ENCODE measurements around the gene SH2B3. TPM values are rescaled to one million over a fixed set of nuclear protein-coding genes. Genes with fewer than 3 reads are reported as not detected.

Gene SH2B3
- total and polyA plus RNA-seq, 9 donors, result 9.1 to 20.7 (median 15.7) TPM

DNA sequence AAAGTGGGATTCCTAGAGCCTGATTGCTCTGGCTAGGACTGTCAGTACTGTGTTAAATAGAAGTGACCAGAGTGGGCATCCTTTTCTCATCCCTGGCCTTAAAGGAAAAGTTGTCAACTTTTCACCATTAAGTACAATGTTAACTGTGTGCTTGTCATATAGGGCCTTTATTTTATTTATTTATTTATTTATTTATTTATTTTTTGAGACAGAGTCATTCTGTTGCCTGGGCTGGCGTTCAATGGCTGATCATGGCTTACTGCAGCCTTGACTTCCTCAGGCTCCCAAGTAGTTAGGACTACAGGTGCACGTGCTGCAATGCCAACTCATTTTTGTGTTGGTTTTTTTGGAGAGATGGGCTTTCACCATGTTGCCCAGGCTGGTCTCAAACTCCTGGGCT is 11.6 kb downstream of the SH2B3 start:
- Histone ChIP-seq H3K27me3 (ENCODE audit: control insufficient read depth, insufficient read depth, low read length) (no peaks in the 10 kb centered on the region), H3K36me3 (ENCODE audit: control insufficient read depth, insufficient read depth, low read length) (peaks cover 9% of the 10 kb centered on the region), H3K9me3 (replicated peaks; ENCODE audit: control insufficient read depth, low read depth, low read length) (no peaks in the 10 kb centered on the region), H3K4me1 (ENCODE audit: control insufficient read depth, insufficient read depth, low read length) (peaks cover 10% of the 10 kb centered on the region), H3K4me3 (ENCODE audit: low read length) (no peak overlapping the region), H3K27ac (ENCODE audit: low read length) (no peak overlapping the region)
- no peak for DNase-seq
- no CpG with 5 or more reads among the region's 2 CpGs for WGBS (ENCODE audit: insufficient coverage)

DNA sequence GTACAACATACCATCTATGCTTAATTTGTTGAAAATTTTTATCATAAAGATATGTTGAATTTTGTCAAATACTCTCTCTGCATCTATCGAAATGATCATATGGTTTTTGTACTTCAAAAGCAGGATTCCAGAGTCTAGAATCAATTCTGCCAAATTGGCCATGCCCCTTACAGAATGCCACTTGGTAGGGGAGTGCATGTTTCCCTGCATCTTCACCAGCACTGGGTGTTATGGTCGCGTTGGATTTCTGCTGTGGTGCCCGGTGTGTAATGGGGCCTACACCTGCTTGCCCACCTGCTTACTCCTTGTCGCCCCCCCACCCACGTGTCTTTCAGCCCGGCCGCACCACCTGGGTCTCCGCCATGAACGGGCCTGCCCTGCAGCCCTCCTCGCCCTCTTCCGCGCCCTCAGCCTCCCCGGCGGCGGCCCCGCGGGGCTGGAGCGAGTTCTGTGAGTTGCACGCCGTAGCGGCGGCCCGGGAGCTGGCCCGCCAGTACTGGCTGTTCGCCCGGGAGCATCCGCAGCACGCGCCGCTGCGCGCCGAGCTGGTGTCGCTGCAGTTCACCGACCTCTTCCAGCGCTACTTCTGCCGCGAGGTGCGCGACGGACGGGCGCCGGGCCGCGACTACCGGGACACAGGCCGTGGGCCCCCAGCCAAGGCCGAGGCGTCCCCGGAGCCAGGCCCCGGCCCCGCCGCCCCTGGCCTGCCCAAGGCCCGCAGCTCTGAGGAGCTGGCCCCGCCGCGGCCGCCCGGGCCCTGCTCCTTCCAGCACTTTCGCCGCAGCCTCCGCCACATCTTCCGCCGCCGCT is 12.3 kb downstream of the SH2B3 start:
- H3K4me3 ChIP-seq (ENCODE audit: low read length), result no peak overlapping the region
- 90% methylated on average over 66 of the region's 67 CpGs for WGBS (ENCODE audit: insufficient coverage)
- H3K36me3 ChIP-seq (ENCODE audit: control insufficient read depth, insufficient read depth, low read length), result peaks cover 9% of the 10 kb centered on the region
- no peaks in the 10 kb centered on the region for H3K27me3 ChIP-seq (ENCODE audit: control insufficient read depth, insufficient read depth, low read length)
- DNase-seq, result no peak
- peaks cover 4% of the 10 kb centered on the region for H3K4me1 ChIP-seq (ENCODE audit: control insufficient read depth, insufficient read depth, low read length)
- H3K9me3 ChIP-seq (replicated peaks; ENCODE audit: control insufficient read depth, low read depth, low read length), result no peaks in the 10 kb centered on the region
- H3K27ac ChIP-seq (ENCODE audit: low read length), result no peak overlapping the region

DNA sequence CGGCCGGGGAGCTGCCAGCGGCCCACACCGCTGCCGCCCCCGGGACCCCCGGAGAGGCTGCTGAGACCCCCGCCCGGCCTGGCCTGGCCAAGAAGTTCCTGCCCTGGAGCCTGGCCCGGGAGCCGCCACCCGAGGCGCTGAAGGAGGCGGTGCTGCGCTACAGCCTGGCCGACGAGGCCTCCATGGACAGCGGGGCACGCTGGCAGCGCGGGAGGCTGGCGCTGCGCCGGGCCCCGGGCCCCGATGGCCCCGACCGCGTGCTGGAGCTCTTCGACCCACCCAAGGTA is 12.8 kb downstream of the SH2B3 start:
- H3K27ac ChIP-seq (ENCODE audit: low read length), result no peak overlapping the region
- H3K4me3 ChIP-seq (ENCODE audit: low read length), result no peak overlapping the region
- 94% methylated on average over 30 of the region's 30 CpGs for WGBS (ENCODE audit: insufficient coverage)
- H3K9me3 ChIP-seq (replicated peaks; ENCODE audit: control insufficient read depth, low read depth, low read length), result no peaks in the 10 kb centered on the region
- peaks cover 9% of the 10 kb centered on the region for H3K36me3 ChIP-seq (ENCODE audit: control insufficient read depth, insufficient read depth, low read length)
- DNase-seq, result no peak
- H3K4me1 ChIP-seq (ENCODE audit: control insufficient read depth, insufficient read depth, low read length), result peaks cover under 1% of the 10 kb centered on the region
- H3K27me3 ChIP-seq (ENCODE audit: control insufficient read depth, insufficient read depth, low read length), result no peaks in the 10 kb centered on the region

DNA sequence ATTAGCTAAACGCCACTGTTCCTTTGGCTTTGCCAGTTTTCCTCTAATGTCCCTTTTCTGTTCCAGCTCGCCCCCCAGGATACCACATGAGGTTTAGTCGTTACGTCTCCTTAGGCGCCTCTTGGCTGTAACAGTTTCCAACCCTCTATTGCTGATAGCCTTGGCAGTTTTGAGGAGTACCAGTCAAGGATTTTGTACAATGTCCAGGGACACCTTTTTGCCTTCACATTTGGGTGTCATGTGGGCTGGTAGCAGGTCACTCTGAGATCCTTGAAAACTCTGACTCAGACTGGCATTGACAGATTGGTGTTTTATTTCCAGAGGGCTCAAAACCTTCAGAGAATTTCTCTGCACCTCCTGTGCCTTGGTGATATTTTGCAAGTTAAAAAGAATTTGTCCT is 14.1 kb downstream of the SH2B3 start:
- no peak overlapping the region for H3K27ac ChIP-seq (ENCODE audit: low read length)
- no peak for DNase-seq
- 79% methylated on average over 5 of the region's 5 CpGs for WGBS (ENCODE audit: insufficient coverage)
- no peaks in the 10 kb centered on the region for H3K9me3 ChIP-seq (replicated peaks; ENCODE audit: control insufficient read depth, low read depth, low read length)
- peaks cover 4% of the 10 kb centered on the region for H3K4me1 ChIP-seq (ENCODE audit: control insufficient read depth, insufficient read depth, low read length)
- peaks cover 9% of the 10 kb centered on the region for H3K36me3 ChIP-seq (ENCODE audit: control insufficient read depth, insufficient read depth, low read length)
- H3K4me3 ChIP-seq (ENCODE audit: low read length), result no peak overlapping the region
- H3K27me3 ChIP-seq (ENCODE audit: control insufficient read depth, insufficient read depth, low read length), result no peaks in the 10 kb centered on the region

DNA sequence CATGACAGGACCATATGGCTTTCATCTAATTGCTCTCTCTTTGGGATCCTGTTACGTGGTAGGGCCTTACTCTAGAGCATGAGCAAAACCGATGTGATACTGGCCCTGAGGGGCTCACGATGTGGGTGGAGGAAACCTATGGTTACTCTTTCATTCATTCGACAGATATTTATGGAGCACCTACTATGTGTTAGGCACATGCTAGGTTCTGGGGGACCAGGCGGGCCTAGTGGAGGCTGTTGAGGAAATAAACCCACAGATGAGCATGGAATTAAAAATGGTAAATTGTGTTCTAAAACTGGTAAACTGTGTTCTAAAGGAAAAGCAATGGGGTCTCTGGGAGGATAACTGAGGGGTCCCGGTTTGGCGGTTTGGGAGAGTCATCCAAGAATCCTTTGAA is 14.8 kb downstream of the SH2B3 start:
- Histone ChIP-seq H3K27me3 (ENCODE audit: control insufficient read depth, insufficient read depth, low read length) (no peaks in the 10 kb centered on the region), H3K4me3 (ENCODE audit: low read length) (no peak overlapping the region), H3K36me3 (ENCODE audit: control insufficient read depth, insufficient read depth, low read length) (peaks cover 9% of the 10 kb centered on the region), H3K27ac (ENCODE audit: low read length) (no peak overlapping the region), H3K4me1 (ENCODE audit: control insufficient read depth, insufficient read depth, low read length) (peaks cover 8% of the 10 kb centered on the region), H3K9me3 (replicated peaks; ENCODE audit: control insufficient read depth, low read depth, low read length) (no peaks in the 10 kb centered on the region)
- no peak for DNase-seq
- WGBS (ENCODE audit: insufficient coverage), result 66% methylated on average over 6 of the region's 7 CpGs

DNA sequence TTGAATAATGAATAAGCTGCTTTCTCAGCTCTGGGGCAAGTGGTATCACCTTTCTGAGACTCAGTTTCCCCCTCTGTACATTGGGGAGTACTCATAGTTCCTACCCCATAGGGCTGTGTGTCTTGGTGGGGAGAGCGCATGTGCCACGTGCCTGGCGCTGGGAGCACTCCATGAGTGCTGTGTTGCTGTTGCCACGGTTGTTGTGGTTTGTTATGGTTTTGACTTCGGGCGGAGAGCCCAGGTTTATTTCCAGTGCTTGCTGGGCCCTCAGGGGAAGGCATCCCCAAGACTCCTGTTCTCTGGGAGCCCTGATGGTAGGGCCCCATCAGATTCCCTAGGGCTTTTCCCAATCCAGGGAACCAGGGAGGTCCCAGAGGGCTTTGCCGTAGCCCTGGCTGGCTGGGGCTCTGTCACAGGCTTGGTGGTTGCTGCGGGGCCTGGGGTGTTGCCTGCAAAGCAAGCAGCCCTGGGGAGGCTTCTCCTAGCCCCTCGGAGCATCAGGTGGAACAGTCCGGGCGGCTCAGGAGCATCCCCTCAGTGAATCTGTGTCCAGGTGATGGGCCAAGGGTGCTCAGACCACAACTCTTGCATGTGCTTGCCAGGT is 18.6 kb downstream of the SH2B3 start:
- Histone ChIP-seq H3K4me1 (ENCODE audit: control insufficient read depth, insufficient read depth, low read length) (peaks cover 20% of the 10 kb centered on the region), H3K9me3 (replicated peaks; ENCODE audit: control insufficient read depth, low read depth, low read length) (no peaks in the 10 kb centered on the region), H3K27me3 (ENCODE audit: control insufficient read depth, insufficient read depth, low read length) (no peaks in the 10 kb centered on the region), H3K27ac (ENCODE audit: low read length) (no peak overlapping the region), H3K36me3 (ENCODE audit: control insufficient read depth, insufficient read depth, low read length) (peaks cover 9% of the 10 kb centered on the region), H3K4me3 (ENCODE audit: low read length) (no peak overlapping the region)
- WGBS (ENCODE audit: insufficient coverage), result 90% methylated on average over 11 of the region's 11 CpGs
- no peak for DNase-seq

DNA sequence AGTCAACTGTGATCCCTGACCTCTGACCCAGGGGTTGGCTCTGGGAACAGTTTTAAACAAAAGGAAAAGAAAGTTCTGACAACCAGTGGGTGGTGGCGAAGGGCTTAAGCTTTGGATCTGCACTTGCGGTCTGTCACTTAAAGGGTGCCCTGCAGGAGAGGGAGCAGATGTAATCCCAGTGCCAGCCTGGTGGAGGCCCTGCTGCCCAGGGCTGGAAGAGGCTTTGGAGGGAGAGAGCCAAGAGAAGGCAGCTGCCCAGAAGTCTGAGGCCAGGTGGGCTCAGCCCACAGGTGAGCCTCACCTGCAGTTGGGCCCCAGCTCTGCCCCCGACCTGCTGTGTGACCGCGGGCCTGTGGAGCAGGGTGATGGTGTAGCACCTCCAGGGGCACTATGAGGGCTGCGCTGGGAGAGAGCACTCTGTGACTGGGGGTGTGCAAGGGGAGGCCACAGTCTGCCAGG is 19.1 kb downstream of the SH2B3 start:
- no peak overlapping the region for H3K4me3 ChIP-seq (ENCODE audit: low read length)
- no peak overlapping the region for H3K27ac ChIP-seq (ENCODE audit: low read length)
- 92% methylated on average over 6 of the region's 6 CpGs for WGBS (ENCODE audit: insufficient coverage)
- H3K36me3 ChIP-seq (ENCODE audit: control insufficient read depth, insufficient read depth, low read length), result peaks cover 11% of the 10 kb centered on the region
- DNase-seq, result no peak
- peaks cover 25% of the 10 kb centered on the region for H3K4me1 ChIP-seq (ENCODE audit: control insufficient read depth, insufficient read depth, low read length)
- no peaks in the 10 kb centered on the region for H3K9me3 ChIP-seq (replicated peaks; ENCODE audit: control insufficient read depth, low read depth, low read length)
- no peaks in the 10 kb centered on the region for H3K27me3 ChIP-seq (ENCODE audit: control insufficient read depth, insufficient read depth, low read length)

DNA sequence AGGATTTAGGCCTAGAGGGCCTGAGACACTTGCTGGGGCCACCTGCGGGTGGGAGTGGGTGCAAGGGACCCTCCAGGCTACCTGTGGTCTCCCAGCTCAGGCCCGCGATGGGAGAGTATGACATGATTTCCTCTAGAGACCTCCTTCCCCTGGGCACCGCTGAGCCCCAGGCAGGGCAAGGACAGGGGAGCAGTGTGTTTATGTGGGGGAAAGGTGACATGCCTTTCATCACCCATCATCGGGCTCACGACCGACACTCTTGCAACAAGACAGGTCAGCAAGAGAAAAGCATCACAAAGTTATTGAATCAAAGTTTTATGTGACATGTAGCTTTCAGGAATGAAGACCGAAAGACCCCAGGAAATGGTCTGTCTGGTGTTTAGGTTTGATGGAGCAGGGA is 19.9 kb downstream of the SH2B3 start:
- H3K4me3 ChIP-seq (ENCODE audit: low read length), result no peak overlapping the region
- peaks cover 34% of the 10 kb centered on the region for H3K4me1 ChIP-seq (ENCODE audit: control insufficient read depth, insufficient read depth, low read length)

DNA sequence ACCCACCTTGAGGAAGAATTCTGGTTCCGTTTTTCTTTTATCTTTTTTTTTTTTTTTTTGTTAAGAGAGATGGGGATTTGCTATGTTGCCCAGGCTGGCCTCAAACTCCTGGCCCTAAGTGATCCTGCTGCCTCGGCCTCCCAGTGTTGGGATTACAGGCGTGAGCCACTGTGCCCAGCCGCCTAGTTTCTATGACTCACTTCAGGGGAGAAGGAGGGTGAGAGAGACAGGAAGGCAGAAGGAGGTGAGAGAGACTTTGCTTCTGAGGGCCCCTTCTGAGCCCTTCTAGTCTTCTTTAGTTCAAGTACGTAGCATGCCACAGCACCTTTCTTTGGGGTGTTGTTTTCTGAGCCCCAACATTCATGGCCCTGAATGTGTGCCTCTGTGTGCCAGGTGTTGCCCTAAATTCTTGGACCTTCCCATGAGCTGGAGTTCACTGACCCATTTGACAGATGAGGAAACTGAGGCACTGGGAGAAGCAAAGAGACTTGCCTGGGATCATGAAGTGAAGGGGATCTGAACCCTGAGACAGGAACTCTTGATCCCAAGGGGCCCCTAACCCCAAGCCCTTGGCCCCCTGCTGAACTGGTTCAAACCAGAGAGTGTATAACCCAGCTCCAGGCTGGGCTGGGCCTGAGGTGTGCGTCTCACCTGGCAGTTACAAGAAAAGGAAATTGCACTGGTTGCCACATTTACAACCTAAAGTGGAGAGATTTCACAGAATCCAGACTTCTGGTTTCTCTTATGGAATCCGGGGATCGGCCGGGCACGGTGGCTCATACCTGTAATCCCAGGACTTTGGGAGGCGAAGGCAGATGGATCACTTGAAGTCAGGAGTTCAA is 20.8 kb downstream of the SH2B3 start:
- no peaks in the 10 kb centered on the region for H3K9me3 ChIP-seq (replicated peaks; ENCODE audit: control insufficient read depth, low read depth, low read length)
- H3K4me1 ChIP-seq (ENCODE audit: control insufficient read depth, insufficient read depth, low read length), result peaks cover 35% of the 10 kb centered on the region
- no peak overlapping the region for H3K4me3 ChIP-seq (ENCODE audit: low read length)
- 84% methylated on average over 10 of the region's 11 CpGs for WGBS (ENCODE audit: insufficient coverage)
- no peak overlapping the region for H3K27ac ChIP-seq (ENCODE audit: low read length)
- peaks cover 2% of the 10 kb centered on the region for H3K36me3 ChIP-seq (ENCODE audit: control insufficient read depth, insufficient read depth, low read length)
- no peaks in the 10 kb centered on the region for H3K27me3 ChIP-seq (ENCODE audit: control insufficient read depth, insufficient read depth, low read length)
- DNase-seq, result no peak

More for the DNA sequence above, 19.9 kb downstream of the SH2B3 start:
- Histone ChIP-seq H3K36me3 (ENCODE audit: control insufficient read depth, insufficient read depth, low read length) (peaks cover 4% of the 10 kb centered on the region), H3K9me3 (replicated peaks; ENCODE audit: control insufficient read depth, low read depth, low read length) (no peaks in the 10 kb centered on the region), H3K27ac (ENCODE audit: low read length) (no peak overlapping the region), H3K27me3 (ENCODE audit: control insufficient read depth, insufficient read depth, low read length) (no peaks in the 10 kb centered on the region)
- DNase-seq, result no peak
- WGBS (ENCODE audit: insufficient coverage), result 77% methylated on average over 5 of the region's 8 CpGs

DNA sequence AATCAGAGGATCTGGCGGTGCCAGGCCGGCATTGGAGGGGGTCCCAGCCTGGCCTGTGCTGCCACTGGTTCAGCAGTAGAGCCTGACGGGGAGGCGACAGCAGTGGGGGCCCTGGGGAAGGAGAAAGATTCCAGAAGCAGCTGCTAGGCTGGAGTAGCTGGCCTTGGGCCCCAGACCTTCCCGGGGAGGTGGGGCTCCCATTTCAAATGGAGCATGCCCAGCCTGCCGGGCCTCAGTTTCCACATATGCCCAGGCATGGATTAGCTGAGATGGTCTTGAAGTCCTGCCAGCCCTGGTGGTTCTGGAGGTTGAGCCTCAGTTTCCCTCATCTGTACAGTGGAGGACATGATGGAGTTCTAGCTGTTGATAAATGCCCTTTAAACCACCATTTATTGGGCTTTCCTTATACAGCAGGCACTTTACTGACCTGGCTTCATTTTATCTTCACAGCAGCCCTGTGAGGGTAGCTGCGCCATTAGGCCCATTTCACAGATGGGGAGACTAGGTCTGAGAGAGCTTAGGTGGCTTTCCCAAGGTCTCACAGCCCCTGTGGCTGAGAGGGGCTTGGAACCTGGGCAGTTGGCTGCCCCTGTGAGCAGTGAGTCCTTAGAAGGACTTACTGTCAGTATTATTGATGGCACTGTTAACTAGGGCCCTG is 21.8 kb downstream of the SH2B3 start:
- 75% methylated on average over 5 of the region's 7 CpGs for WGBS (ENCODE audit: insufficient coverage)
- peaks cover 2% of the 10 kb centered on the region for H3K36me3 ChIP-seq (ENCODE audit: control insufficient read depth, insufficient read depth, low read length)
- H3K4me1 ChIP-seq (ENCODE audit: control insufficient read depth, insufficient read depth, low read length), result peaks cover 35% of the 10 kb centered on the region
- H3K9me3 ChIP-seq (replicated peaks; ENCODE audit: control insufficient read depth, low read depth, low read length), result no peaks in the 10 kb centered on the region
- no peak overlapping the region for H3K27ac ChIP-seq (ENCODE audit: low read length)
- no peak for DNase-seq
- H3K4me3 ChIP-seq (ENCODE audit: low read length), result no peak overlapping the region
- H3K27me3 ChIP-seq (ENCODE audit: control insufficient read depth, insufficient read depth, low read length), result no peaks in the 10 kb centered on the region
